Activated T-cell treated with anti-CD3 and anti-CD28 coated beads, Interleukin-2, amount 50 U/mL, for 24 hours (primary cell): ENCODE data around the gene TARBP2.

Experiments used
- DNase-seq: peaks from one replicate; pipeline ENCODE4 v3.0.0-alpha.2; 2020
- H3K27ac Mint-ChIP-seq: 2 replicates; pipeline ENCODE4 v1.8.0; 2020; ENCODE audit warnings: mild to moderate bottlenecking, mixed read lengths
- H3K27me3 Mint-ChIP-seq: 2 replicates; pipeline ENCODE4 v1.8.0; 2020; ENCODE audit warnings: mixed read lengths
- H3K36me3 Mint-ChIP-seq: 2 replicates; pipeline ENCODE4 v1.8.0; 2020; ENCODE audit warnings: low read depth, mixed read lengths
- H3K4me1 Mint-ChIP-seq: 2 replicates; pipeline ENCODE4 v1.8.0; 2020; ENCODE audit warnings: low read depth, mixed read lengths
- H3K4me3 Mint-ChIP-seq: 2 replicates; pipeline ENCODE4 v1.8.0; 2020; ENCODE audit warnings: mild to moderate bottlenecking, moderate library complexity, mixed read lengths
- H3K9me3 Mint-ChIP-seq: 2 replicates; pipeline ENCODE4 v1.8.0; 2020; ENCODE audit warnings: mixed read lengths

Gene TARBP2

GRCh38 chr12:53507603-53507885 is 6.5 kb downstream of the TARBP2 start:
- Mint-ChIP-seq H3K4me3 (no peak overlapping the region), H3K27me3 (no peaks in the 10 kb centered on the region), H3K4me1 (peaks cover 21% of the 10 kb centered on the region), H3K27ac (peak overlapping the region; percentile 33), H3K9me3 (no peaks in the 10 kb centered on the region), H3K36me3 (peaks cover 58% of the 10 kb centered on the region)
- DNase-seq: no peak

DNA sequence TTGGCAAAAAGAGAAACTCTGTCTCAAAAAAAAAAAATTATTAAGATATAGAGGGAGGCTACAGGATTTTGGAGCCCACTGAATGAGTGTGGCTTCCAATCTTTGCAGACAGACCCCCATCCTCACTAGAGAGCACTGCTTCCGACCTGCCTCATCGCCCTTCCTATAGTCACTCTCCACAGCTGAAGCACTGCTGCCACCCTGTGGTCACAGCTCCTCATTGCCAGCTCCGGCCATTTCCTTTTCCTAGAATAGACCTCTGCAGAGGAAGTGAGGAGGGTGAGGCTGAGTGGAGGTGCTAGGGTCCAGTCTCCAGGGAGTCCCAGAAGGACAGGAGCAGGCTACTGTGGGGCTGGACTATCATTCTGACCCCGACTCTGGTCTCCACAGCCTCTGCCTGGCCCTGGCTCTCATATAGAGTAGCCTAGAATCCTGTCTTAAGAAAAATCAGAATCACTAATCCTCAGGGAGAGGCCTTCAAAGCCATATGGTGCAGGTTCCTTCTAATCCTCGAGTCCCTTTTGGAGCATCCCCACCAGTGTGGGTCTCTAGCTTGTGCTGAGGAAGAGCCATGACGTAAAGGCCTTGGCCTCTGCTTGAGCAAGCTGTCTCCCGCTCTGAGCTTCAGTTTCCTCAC is 7.6 kb downstream of the TARBP2 start:
- H3K36me3 Mint-ChIP-seq: peaks cover 53% of the 10 kb centered on the region
- peak; percentile 90 for DNase-seq
- H3K27ac Mint-ChIP-seq: peak overlapping the region; percentile 65
- H3K27me3 Mint-ChIP-seq: no peaks in the 10 kb centered on the region
- peaks cover 16% of the 10 kb centered on the region for H3K4me1 Mint-ChIP-seq
- no peaks in the 10 kb centered on the region for H3K9me3 Mint-ChIP-seq
- H3K4me3 Mint-ChIP-seq: no peak overlapping the region

GRCh38 chr12:53510181-53510812 is 9.2 kb downstream of the TARBP2 start:
- Mint-ChIP-seq H3K4me3 (no peak overlapping the region), H3K4me1 (peaks cover 11% of the 10 kb centered on the region), H3K27me3 (no peaks in the 10 kb centered on the region), H3K27ac (no peak overlapping the region), H3K36me3 (peaks cover 52% of the 10 kb centered on the region), H3K9me3 (no peaks in the 10 kb centered on the region)
- no peak for DNase-seq

GRCh38 chr12:53513712-53514410 is 12.8 kb downstream of the TARBP2 start:
- no peak overlapping the region for H3K4me3 Mint-ChIP-seq
- H3K36me3 Mint-ChIP-seq: peaks cover 58% of the 10 kb centered on the region
- no peak overlapping the region for H3K27ac Mint-ChIP-seq
- DNase-seq: no peak
- H3K4me1 Mint-ChIP-seq: peaks cover 4% of the 10 kb centered on the region
- H3K9me3 Mint-ChIP-seq: no peaks in the 10 kb centered on the region
- no peaks in the 10 kb centered on the region for H3K27me3 Mint-ChIP-seq

DNA sequence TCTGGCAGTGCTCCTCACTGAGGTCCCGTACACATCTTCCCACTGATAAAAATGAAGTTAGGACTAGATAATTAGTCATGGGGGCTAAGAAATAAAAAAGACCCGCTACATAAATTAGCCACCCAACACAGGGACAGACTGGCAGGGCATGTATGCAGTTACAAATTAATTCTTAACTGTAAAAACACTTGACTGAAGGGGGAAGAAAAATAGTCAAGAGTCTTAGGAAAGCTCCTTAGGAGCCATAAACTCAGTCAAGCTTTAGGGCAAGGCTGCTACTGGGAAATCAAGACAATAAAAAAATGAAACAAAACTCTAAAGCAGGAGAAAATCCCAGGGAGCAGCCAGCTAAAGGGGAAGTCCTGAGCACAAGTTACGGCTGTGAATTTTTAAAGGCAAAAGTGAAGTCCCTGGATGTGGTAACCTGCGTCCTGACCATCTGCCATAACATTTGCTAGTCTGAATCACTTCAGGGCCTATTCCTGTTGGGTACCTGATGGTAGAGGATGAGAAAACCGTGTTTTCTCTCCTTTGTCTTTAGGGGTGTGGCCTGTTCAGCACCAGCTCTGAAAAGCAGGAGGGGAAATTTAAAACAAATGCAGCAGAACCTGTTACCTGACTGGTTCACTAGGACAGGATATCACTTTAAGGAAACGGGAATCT is 13.7 kb downstream of the TARBP2 start:
- H3K4me3 Mint-ChIP-seq: no peak overlapping the region
- no peaks in the 10 kb centered on the region for H3K27me3 Mint-ChIP-seq
- DNase-seq: no peak
- no peak overlapping the region for H3K27ac Mint-ChIP-seq
- H3K9me3 Mint-ChIP-seq: no peaks in the 10 kb centered on the region
- peaks cover 65% of the 10 kb centered on the region for H3K36me3 Mint-ChIP-seq
- peaks cover 1% of the 10 kb centered on the region for H3K4me1 Mint-ChIP-seq

- H3K4me1 Mint-ChIP-seq: peaks cover 1% of the 10 kb centered on the region
- no peaks in the 10 kb centered on the region for H3K9me3 Mint-ChIP-seq
- H3K27me3 Mint-ChIP-seq: no peaks in the 10 kb centered on the region
- DNase-seq: no peak
- peaks cover 68% of the 10 kb centered on the region for H3K36me3 Mint-ChIP-seq
- no peak overlapping the region for H3K4me3 Mint-ChIP-seq
- no peak overlapping the region for H3K27ac Mint-ChIP-seq
Observed at GRCh38 chr12:53515291-53515680, 14.2 kb downstream of the TARBP2 start.

- Mint-ChIP-seq H3K27me3 (no peaks in the 10 kb centered on the region), H3K36me3 (peaks cover 70% of the 10 kb centered on the region), H3K9me3 (no peaks in the 10 kb centered on the region), H3K4me1 (peaks cover 1% of the 10 kb centered on the region), H3K4me3 (no peak overlapping the region), H3K27ac (peak overlapping the region; percentile 58)
- no peak for DNase-seq
Observed at GRCh38 chr12:53516758-53517455, 15.8 kb downstream of the TARBP2 start.

GRCh38 chr12:53518381-53518780 is 17.3 kb downstream of the TARBP2 start:
- H3K27me3 Mint-ChIP-seq: no peaks in the 10 kb centered on the region
- H3K4me3 Mint-ChIP-seq: no peak overlapping the region
- H3K4me1 Mint-ChIP-seq: no peaks in the 10 kb centered on the region
- no peak for DNase-seq
- H3K9me3 Mint-ChIP-seq: no peaks in the 10 kb centered on the region
- no peak overlapping the region for H3K27ac Mint-ChIP-seq
- H3K36me3 Mint-ChIP-seq: peaks cover 84% of the 10 kb centered on the region

GRCh38 chr12:53523131-53523530 is 22.0 kb downstream of the TARBP2 start:
- no peak for DNase-seq
- Mint-ChIP-seq H3K36me3 (peaks cover 76% of the 10 kb centered on the region), H3K4me1 (no peaks in the 10 kb centered on the region), H3K27ac (no peak overlapping the region), H3K9me3 (no peaks in the 10 kb centered on the region), H3K4me3 (no peak overlapping the region), H3K27me3 (no peaks in the 10 kb centered on the region)

GRCh38 chr12:53524476-53524875 is 23.4 kb downstream of the TARBP2 start:
- Mint-ChIP-seq H3K27me3 (no peaks in the 10 kb centered on the region), H3K9me3 (no peaks in the 10 kb centered on the region), H3K4me1 (no peaks in the 10 kb centered on the region), H3K4me3 (no peak overlapping the region), H3K36me3 (peaks cover 67% of the 10 kb centered on the region), H3K27ac (no peak overlapping the region)
- no peak for DNase-seq

GRCh38 chr12:53530061-53530460 is 29.0 kb downstream of the TARBP2 start:
- Mint-ChIP-seq H3K27ac (no peak overlapping the region), H3K36me3 (peaks cover 60% of the 10 kb centered on the region), H3K27me3 (no peaks in the 10 kb centered on the region), H3K4me1 (no peaks in the 10 kb centered on the region), H3K9me3 (no peaks in the 10 kb centered on the region), H3K4me3 (no peak overlapping the region)
- no peak for DNase-seq

DNA sequence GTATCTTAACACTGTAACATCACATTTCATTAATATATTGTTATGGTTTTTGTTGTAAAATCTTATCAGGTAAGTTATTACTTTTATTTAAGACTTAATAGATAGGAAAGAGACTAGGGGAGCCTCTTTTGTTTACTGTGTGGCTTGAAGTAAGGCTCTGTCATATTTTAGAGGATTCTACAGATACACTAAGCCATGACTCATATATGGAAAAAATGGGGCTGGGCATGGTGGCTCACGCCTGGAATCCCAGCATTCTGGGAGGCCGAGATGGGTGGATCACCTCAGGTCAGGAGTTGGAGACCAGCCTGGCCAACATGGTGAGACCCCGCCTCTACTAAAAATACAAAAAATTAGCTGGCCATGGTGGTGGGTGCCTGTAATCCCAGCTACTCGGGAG is 29.8 kb downstream of the TARBP2 start:
- Mint-ChIP-seq H3K36me3 (peaks cover 61% of the 10 kb centered on the region), H3K4me3 (no peak overlapping the region), H3K27me3 (no peaks in the 10 kb centered on the region), H3K4me1 (no peaks in the 10 kb centered on the region), H3K27ac (no peak overlapping the region), H3K9me3 (no peaks in the 10 kb centered on the region)
- no peak for DNase-seq

- Mint-ChIP-seq H3K4me3 (no peak overlapping the region), H3K27ac (no peak overlapping the region), H3K36me3 (peaks cover 62% of the 10 kb centered on the region), H3K27me3 (no peaks in the 10 kb centered on the region), H3K9me3 (no peaks in the 10 kb centered on the region), H3K4me1 (no peaks in the 10 kb centered on the region)
- no peak for DNase-seq
Observed at GRCh38 chr12:53532021-53532420, 30.9 kb downstream of the TARBP2 start.

GRCh38 chr12:53532524-53533445 is 31.7 kb downstream of the TARBP2 start:
- Mint-ChIP-seq H3K27me3 (no peaks in the 10 kb centered on the region), H3K4me3 (no peak overlapping the region), H3K9me3 (no peaks in the 10 kb centered on the region), H3K27ac (no peak overlapping the region), H3K36me3 (peaks cover 65% of the 10 kb centered on the region), H3K4me1 (no peaks in the 10 kb centered on the region)
- DNase-seq: no peak
